ENCODE measurements around the gene DGAT2.

DGAT2 gene

GRCh38 chr11:75757651-75758050 lies 10.9 kb upstream of the DGAT2 start:
- no peak for ATAC-seq

GRCh38 chr11:75759832-75760231 lies 8.7 kb upstream of the DGAT2 start:
- ATAC-seq = no peak

GRCh38 chr11:75760243-75760642 lies 8.3 kb upstream of the DGAT2 start:
- no peak for ATAC-seq

GRCh38 chr11:75760710-75761493 lies 7.7 kb upstream of the DGAT2 start:
- no peak for ATAC-seq

GRCh38 chr11:75762158-75762557 lies 6.4 kb upstream of the DGAT2 start:
- no peak for ATAC-seq

GRCh38 chr11:75762885-75763284 lies 5.7 kb upstream of the DGAT2 start:
- no peak for ATAC-seq

- no peak for ATAC-seq
Observed at GRCh38 chr11:75763846-75764245, 4.7 kb upstream of the DGAT2 start.

- no peak for ATAC-seq
Observed at GRCh38 chr11:75765116-75765515, 3.5 kb upstream of the DGAT2 start.

- no peak for ATAC-seq
Observed at GRCh38 chr11:75766443-75767227, 1.9 kb upstream of the DGAT2 start.

- no peak for ATAC-seq
Observed at GRCh38 chr11:75767228-75767572, 1.4 kb upstream of the DGAT2 start.

- ATAC-seq = no peak
Observed at GRCh38 chr11:75767793-75768111, 826 bp upstream of the DGAT2 start.

GRCh38 chr11:75768909-75769771 lies 562 bp downstream of the DGAT2 start:
- ATAC-seq = no peak

- ATAC-seq = no peak
Observed at GRCh38 chr11:75770102-75770501, 1.5 kb downstream of the DGAT2 start.

GRCh38 chr11:75771646-75772410 lies 3.2 kb downstream of the DGAT2 start:
- no peak for ATAC-seq

- peak; percentile 70 to 76 for ATAC-seq
Observed at GRCh38 chr11:75773595-75774353, 5.2 kb downstream of the DGAT2 start.

- ATAC-seq = no peak
Observed at GRCh38 chr11:75775056-75775455, 6.5 kb downstream of the DGAT2 start.

GRCh38 chr11:75776546-75776945 lies 8.0 kb downstream of the DGAT2 start:
- ATAC-seq = no peak

- peak in 1 of 2 donors; percentile 33 for ATAC-seq
Observed at GRCh38 chr11:75777461-75778110, 9.0 kb downstream of the DGAT2 start.

GRCh38 chr11:75778962-75779361 lies 10.4 kb downstream of the DGAT2 start:
- ATAC-seq = no peak

GRCh38 chr11:75779960-75780359 lies 11.4 kb downstream of the DGAT2 start:
- ATAC-seq = no peak

GRCh38 chr11:75780888-75781287 lies 12.3 kb downstream of the DGAT2 start:
- no peak for ATAC-seq
